Measurements from ENCODE around the gene ACCS.

GRCh38 chr11:44017443-44018126 is 48.5 kb upstream of the ACCS start:
- TF ChIP-seq CTCF (IDR thresholded peaks at IDR 0.05; ENCODE audit: insufficient read depth, low read length, poor library complexity, severe bottlenecking) (no peak), EZH2phosphoT487 (conservative IDR thresholded peaks at IDR 0.05; ENCODE audit: low read length) (no peak)

All from SU-DHL-6 (cell line).